Hepatocyte (in vitro differentiated cells): ENCODE measurements around the gene TFCP2L1. TPM values are rescaled to one million over a fixed set of nuclear protein-coding genes. Genes with fewer than 3 reads are reported as not detected.

Source experiments
- DNase-seq: peaks from one replicate; pipeline ENCODE4 v3.0.0-alpha.2; 2016; ENCODE audit warnings: low spot score
- H2AFZ ChIP-seq: fragments of 200-600 bp; sonication (generic); 2 replicates; pipeline ENCODE4 v1.6.0; 2016; ENCODE audit warnings: antibody characterized with exemption, mild to moderate bottlenecking
- H3K27ac ChIP-seq: fragments of 200-600 bp; sonication (generic); 2 replicates; pipeline ENCODE4 v1.5.1; 2016; ENCODE audit warnings: mild to moderate bottlenecking
- H3K27me3 ChIP-seq: fragments of 200-600 bp; sonication (generic); 2 replicates; pipeline ENCODE4 v1.6.1; 2016
- H3K36me3 ChIP-seq: fragments of 200-600 bp; sonication (generic); replicated peaks from 2 replicates; pipeline ENCODE4 v1.5.1; 2016; ENCODE audit warnings: low read depth; ENCODE audit not compliant: insufficient read depth
- H3K4me1 ChIP-seq: fragments of 200-600 bp; sonication (generic); 2 replicates; pipeline ENCODE4 v1.5.1; 2016; ENCODE audit warnings: mild to moderate bottlenecking, moderate library complexity; ENCODE audit not compliant: insufficient read depth
- H3K4me2 ChIP-seq: fragments of 200-600 bp; sonication (generic); 2 replicates; pipeline ENCODE4 v1.6.0; 2016
- H3K4me3 ChIP-seq: fragments of 200-600 bp; sonication (generic); 2 replicates; pipeline ENCODE4 v1.5.1; 2016; ENCODE audit warnings: mild to moderate bottlenecking
- H3K79me2 ChIP-seq: fragments of 200-600 bp; sonication (generic); 2 replicates; pipeline ENCODE4 v1.6.0; 2017; ENCODE audit warnings: mild to moderate bottlenecking
- H3K9me2 ChIP-seq: fragments of 200-600 bp; sonication (generic); replicated peaks from 2 replicates; pipeline ENCODE4 v1.6.0; 2017; ENCODE audit warnings: mild to moderate bottlenecking; ENCODE audit not compliant: insufficient read depth
- H3K9me3 ChIP-seq: fragments of 200-600 bp; sonication (generic); 2 replicates; pipeline ENCODE4 v1.5.1; 2016; ENCODE audit warnings: low read depth, mild to moderate bottlenecking
- H4K20me1 ChIP-seq: fragments of 200-600 bp; sonication (generic); 2 replicates; pipeline ENCODE4 v1.6.0; 2016; ENCODE audit warnings: mild to moderate bottlenecking; ENCODE audit not compliant: insufficient read depth, poor library complexity, severe bottlenecking
- CTCF ChIP-seq: fragments of 200-600 bp; sonication (generic); IDR thresholded peaks from 2 replicates; pipeline ENCODE4 v1.5.1; 2016; ENCODE audit warnings: antibody characterized with exemption, mild to moderate bottlenecking; ENCODE audit not compliant: poor library complexity
- EZH2 ChIP-seq: fragments of 200-600 bp; sonication (generic); IDR thresholded peaks from 2 replicates; pipeline ENCODE4 v1.6.1; 2016; ENCODE audit warnings: antibody characterized with exemption, mild to moderate bottlenecking, borderline replicate concordance
- EZH2phosphoT487 ChIP-seq: fragments of 200-600 bp; sonication (generic); IDR thresholded peaks from one replicate; pipeline ENCODE4 v1.6.1; 2018; ENCODE audit warnings: antibody characterized with exemption, mild to moderate bottlenecking, low read depth, moderate library complexity; ENCODE audit not compliant: unreplicated experiment, severe bottlenecking
- WGBS: methylation state at CpG from one replicate; pipeline ENCODE4 v1.1.6; 2016; ENCODE audit warnings: low lambda C conversion rate; ENCODE audit errors: missing lambda C conversion rate; 5-methylcytosine and 5-hydroxymethylcytosine counted together
- polyA plus RNA-seq: library from polyadenylated mRNA; unstranded; fragments of >200 nt; fragmentation: Nextera tagmentation; extraction: Ambion mirVana; gene quantifications from 2 replicates; pipeline ENCODE4 v1.2.1, GENCODE V29; 2016
- total RNA-seq: library from RNA; depleted of rRNA; stranded (reverse); fragments of >200 nt; gene quantifications from 2 replicates; pipeline ENCODE4 v1.2.3, GENCODE V29; 2014

Gene TFCP2L1
- total and polyA plus RNA-seq, 2 experiments from 2014 or later, result 1.1 to 2.5 TPM

- no peak for DNase-seq
- Histone ChIP-seq H3K27ac (no peak overlapping the region), H3K4me2 (no peak overlapping the region), H3K36me3 (no peaks in the 10 kb centered on the region), H3K9me2 (no peaks in the 10 kb centered on the region), H3K79me2 (no peaks in the 10 kb centered on the region), H2AFZ (no peak overlapping the region), H3K9me3 (no peaks in the 10 kb centered on the region), H3K4me3 (no peak overlapping the region), H4K20me1 (no peaks in the 10 kb centered on the region), H3K27me3 (no peaks in the 10 kb centered on the region), H3K4me1 (no peaks in the 10 kb centered on the region)
- no peak for TF ChIP-seq CTCF
- no peak for TF ChIP-seq EZH2
- TF ChIP-seq EZH2phosphoT487, result no peak
- WGBS, result 93% methylated on average over 4 of the region's 4 CpGs
These were observed 102.5 kb downstream of the TFCP2L1 start for GRCh38 chr2:121182520-121182919.

GRCh38 chr2:121179467-121179866 lies 105.5 kb downstream of the TFCP2L1 start:
- Histone ChIP-seq H3K79me2 (no peaks in the 10 kb centered on the region), H3K4me3 (no peak overlapping the region), H3K4me1 (no peaks in the 10 kb centered on the region), H3K27me3 (no peaks in the 10 kb centered on the region), H3K9me2 (no peaks in the 10 kb centered on the region), H3K27ac (no peak overlapping the region), H3K4me2 (no peak overlapping the region), H3K9me3 (no peaks in the 10 kb centered on the region), H3K36me3 (no peaks in the 10 kb centered on the region), H2AFZ (no peak overlapping the region), H4K20me1 (no peaks in the 10 kb centered on the region)
- WGBS, result 96% methylated on average over 10 of the region's 10 CpGs
- TF ChIP-seq CTCF (no peak), EZH2phosphoT487 (no peak), EZH2 (no peak)
- DNase-seq, result no peak

GRCh38 chr2:121178730-121179129 lies 106.3 kb downstream of the TFCP2L1 start:
- Histone ChIP-seq H4K20me1 (no peaks in the 10 kb centered on the region), H3K9me2 (no peaks in the 10 kb centered on the region), H3K9me3 (no peaks in the 10 kb centered on the region), H3K4me1 (no peaks in the 10 kb centered on the region), H3K27ac (no peak overlapping the region), H3K36me3 (no peaks in the 10 kb centered on the region), H2AFZ (no peak overlapping the region), H3K4me2 (no peak overlapping the region), H3K27me3 (no peaks in the 10 kb centered on the region), H3K79me2 (no peaks in the 10 kb centered on the region), H3K4me3 (no peak overlapping the region)
- DNase-seq, result no peak
- TF ChIP-seq EZH2 (no peak), EZH2phosphoT487 (no peak), CTCF (no peak)
- 95% methylated on average over 11 of the region's 11 CpGs for WGBS

GRCh38 chr2:121177896-121178295 lies 107.1 kb downstream of the TFCP2L1 start:
- H3K9me3 ChIP-seq, result no peaks in the 10 kb centered on the region
- no peak for DNase-seq
- no peak overlapping the region for H3K4me2 ChIP-seq
- TF ChIP-seq EZH2phosphoT487 (no peak), EZH2 (no peak), CTCF (no peak)
- WGBS, result 81% methylated on average over 1 of the region's 1 CpG
- no peak overlapping the region for H3K27ac ChIP-seq
- no peaks in the 10 kb centered on the region for H3K9me2 ChIP-seq
- H2AFZ ChIP-seq, result no peak overlapping the region
- H3K79me2 ChIP-seq, result no peaks in the 10 kb centered on the region
- H3K27me3 ChIP-seq, result no peaks in the 10 kb centered on the region
- no peaks in the 10 kb centered on the region for H3K36me3 ChIP-seq
- no peaks in the 10 kb centered on the region for H4K20me1 ChIP-seq
- H3K4me1 ChIP-seq, result no peaks in the 10 kb centered on the region
- no peak overlapping the region for H3K4me3 ChIP-seq
